Chondrocyte (in vitro differentiated cells): Measurements from ENCODE around the gene OR52B6. TPM values are rescaled to one million over a fixed set of nuclear protein-coding genes. Genes with fewer than 3 reads are reported as not detected.

ENCODE experiments used
- DNase-seq: peaks from one replicate; pipeline ENCODE4 v3.0.0; 2021; ENCODE audit warnings: mixed read lengths, low spot score
- H3K27ac Mint-ChIP-seq: one replicate; pipeline ENCODE4 v1.8.0; 2021; ENCODE audit warnings: mild to moderate bottlenecking, moderate library complexity, mixed read lengths; ENCODE audit not compliant: unreplicated experiment
- H3K27me3 Mint-ChIP-seq: 2 replicates; pipeline ENCODE4 v1.8.0; 2021; ENCODE audit warnings: low read depth, mixed read lengths
- H3K36me3 Mint-ChIP-seq: 2 replicates; pipeline ENCODE4 v1.8.0; 2021; ENCODE audit warnings: low read depth, mixed read lengths
- H3K4me1 Mint-ChIP-seq: 2 replicates; pipeline ENCODE4 v1.8.0; 2021; ENCODE audit warnings: low read depth, mild to moderate bottlenecking, mixed read lengths
- H3K4me3 Mint-ChIP-seq: one replicate; pipeline ENCODE4 v1.8.0; 2021; ENCODE audit warnings: mild to moderate bottlenecking, moderate library complexity, mixed read lengths; ENCODE audit not compliant: unreplicated experiment
- H3K9me3 Mint-ChIP-seq: 2 replicates; pipeline ENCODE4 v1.8.0; 2021; ENCODE audit warnings: low read depth, mixed read lengths
- CTCF ChIP-seq: fragments of 200-600 bp; sonication (generic); IDR thresholded peaks from 2 replicates; pipeline ENCODE4 v1.5.0; 2021; ENCODE audit warnings: antibody characterized with exemption, mild to moderate bottlenecking, moderate library complexity
- total RNA-seq: library from RNA; stranded (reverse); gene quantifications from 3 replicates; pipeline ENCODE4 v1.2.1, GENCODE V29; 2021

OR52B6 gene
- total RNA-seq, 1 donor from 2014 or later, result not detected

- no peaks in the 10 kb centered on the region for H3K27me3 Mint-ChIP-seq
- peaks cover 38% of the 10 kb centered on the region for H3K4me1 Mint-ChIP-seq
- DNase-seq, result no peak
- no peak for TF ChIP-seq CTCF
- H3K27ac Mint-ChIP-seq, result peak overlapping the region; percentile 50
- H3K9me3 Mint-ChIP-seq, result no peaks in the 10 kb centered on the region
- no peaks in the 10 kb centered on the region for H3K36me3 Mint-ChIP-seq
- peak overlapping the region; percentile 83 for H3K4me3 Mint-ChIP-seq
These were observed 44.6 kb downstream of the OR52B6 start for GRCh38 chr11:5625281-5625680.

DNA sequence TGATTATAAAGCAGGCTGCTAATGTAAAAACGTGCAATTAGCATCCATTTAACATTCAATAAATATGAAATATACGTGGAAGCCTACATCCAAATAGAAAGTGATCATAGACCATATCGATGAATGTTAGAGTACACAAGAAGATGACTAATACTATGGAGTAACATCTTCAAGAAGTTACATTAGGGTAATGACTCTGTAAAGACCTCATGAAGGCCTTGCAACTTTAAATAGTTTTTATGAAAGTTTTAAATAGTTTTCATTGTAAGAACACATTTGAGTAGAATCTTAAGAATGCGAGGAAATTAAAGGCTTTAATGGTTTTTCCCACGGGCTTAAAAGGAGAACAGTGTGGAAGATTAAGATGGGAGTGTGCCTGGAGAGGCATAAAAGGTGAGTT is 45.5 kb downstream of the OR52B6 start:
- Mint-ChIP-seq H3K27ac (no peak overlapping the region), H3K36me3 (peaks cover 2% of the 10 kb centered on the region), H3K4me3 (no peak overlapping the region), H3K4me1 (peaks cover 29% of the 10 kb centered on the region), H3K9me3 (no peaks in the 10 kb centered on the region), H3K27me3 (no peaks in the 10 kb centered on the region)
- DNase-seq, result no peak
- no peak for TF ChIP-seq CTCF

DNA sequence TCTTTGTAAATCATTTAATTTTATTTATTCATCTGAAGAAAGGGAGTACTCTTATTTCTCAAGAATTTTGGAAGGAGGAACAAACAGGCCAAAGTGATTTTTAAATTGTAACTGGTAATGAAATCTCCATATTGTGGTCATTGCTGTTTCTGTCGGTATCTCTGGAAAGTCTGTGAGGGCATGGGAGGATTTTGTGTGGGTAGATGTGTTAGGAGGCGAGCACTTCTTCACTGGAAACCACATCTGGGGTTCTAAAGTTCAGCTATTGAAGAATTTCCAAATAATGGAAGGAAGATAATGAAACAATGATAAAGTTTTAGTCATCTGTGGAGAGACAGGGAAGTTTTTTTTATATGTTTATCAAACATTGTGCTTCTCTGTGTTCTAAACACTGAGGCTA is 50.7 kb downstream of the OR52B6 start:
- no peak for TF ChIP-seq CTCF
- Mint-ChIP-seq H3K27ac (no peak overlapping the region), H3K36me3 (peaks cover 5% of the 10 kb centered on the region), H3K4me3 (no peak overlapping the region), H3K4me1 (no peaks in the 10 kb centered on the region), H3K27me3 (no peaks in the 10 kb centered on the region), H3K9me3 (no peaks in the 10 kb centered on the region)
- no peak for DNase-seq

Other genes starting within 250 kb of the OR52B6 start
- gene OR51B5, start 237.4 kb upstream of the OR52B6 start, total RNA-seq, result 0.20 TPM in 1 of 3 replicates, not detected in the others
- not detected in 3 replicates for gene OR51B6, start 229.4 kb upstream of the OR52B6 start, total RNA-seq
- not detected in 3 replicates for gene OR51M1, start 197.1 kb upstream of the OR52B6 start, total RNA-seq
- gene OR51Q1, start 158.8 kb upstream of the OR52B6 start, total RNA-seq, result not detected in 3 replicates
- 0.46 TPM in 1 of 3 replicates, not detected in the others for gene OR51I1, start 139.4 kb upstream of the OR52B6 start, total RNA-seq
- gene OR51I2, start 131.6 kb upstream of the OR52B6 start, total RNA-seq, result not detected in 3 replicates
- gene OR52D1, start 92.2 kb upstream of the OR52B6 start, total RNA-seq, result not detected in 3 replicates
- gene UBQLN3, start 70.9 kb upstream of the OR52B6 start, total RNA-seq, result 0.13 to 0.31 TPM in 2 of 3 replicates, not detected in the other
- gene UBQLNL, start 64.2 kb upstream of the OR52B6 start, total RNA-seq, result 0.22 to 0.41 TPM (median 0.23 TPM) in 3 replicates
- 0.39 TPM in 1 of 3 replicates, not detected in the others for gene OR52H1, start 32.3 kb upstream of the OR52B6 start, total RNA-seq
- gene TRIM6, start 15.8 kb downstream of the OR52B6 start, total RNA-seq, result 1.5 to 2.3 TPM (median 2.1 TPM) in 3 replicates
- gene TRIM34, start 44.1 kb downstream of the OR52B6 start, total RNA-seq, result 1.6 to 4.0 TPM (median 2.1 TPM) in 3 replicates
- 31.0 to 36.2 TPM (median 34.1 TPM) in 3 replicates for gene TRIM5, start 104.2 kb downstream of the OR52B6 start, total RNA-seq
- 85.9 to 108 TPM (median 94.7 TPM) in 3 replicates for gene TRIM22, start 108.9 kb downstream of the OR52B6 start, total RNA-seq
- not detected in 3 replicates for gene OR56B1, start 155.6 kb downstream of the OR52B6 start, total RNA-seq
- gene OR52N4, start 173.4 kb downstream of the OR52B6 start, total RNA-seq, result not detected in 3 replicates
- not detected in 3 replicates for gene OR52N5, start 202.5 kb downstream of the OR52B6 start, total RNA-seq
- not detected in 3 replicates for gene OR52N1, start 210.4 kb downstream of the OR52B6 start, total RNA-seq
- not detected in 3 replicates for gene OR52N2, start 228.0 kb downstream of the OR52B6 start, total RNA-seq